TTC549 (cell line): Measurements from ENCODE around the gene ARPC4.

ENCODE experiments used
- FAIRE-seq: peaks from 2 replicates; lab custom pipeline; 2012; peaks lifted over from hg19 to GRCh38; lab: Jason Lieb, UNC

ARPC4 gene

GRCh38 chr3:9793161-9793781 is 389 bp downstream of the ARPC4 start:
- no peak for FAIRE-seq

DNA sequence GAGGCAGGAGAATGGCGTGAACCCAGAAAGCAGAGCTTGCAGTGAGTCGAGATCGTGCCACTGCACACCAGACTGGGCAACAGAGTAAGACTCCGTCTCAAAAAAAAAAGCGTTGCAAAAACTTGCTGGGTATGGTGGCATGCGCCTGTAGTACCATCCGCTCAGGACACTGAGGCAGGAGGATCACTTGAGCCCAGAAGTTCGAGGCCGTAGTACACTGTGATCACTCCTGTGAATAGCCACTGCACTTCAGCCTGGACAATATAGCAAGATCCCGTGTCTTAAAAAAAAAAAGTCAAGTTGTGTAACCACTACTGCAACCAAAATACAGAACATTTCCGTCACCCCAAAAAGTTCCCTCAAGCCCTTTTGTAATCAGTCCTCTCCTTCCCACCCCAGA is 1.5 kb downstream of the ARPC4 start:
- no peak for FAIRE-seq

DNA sequence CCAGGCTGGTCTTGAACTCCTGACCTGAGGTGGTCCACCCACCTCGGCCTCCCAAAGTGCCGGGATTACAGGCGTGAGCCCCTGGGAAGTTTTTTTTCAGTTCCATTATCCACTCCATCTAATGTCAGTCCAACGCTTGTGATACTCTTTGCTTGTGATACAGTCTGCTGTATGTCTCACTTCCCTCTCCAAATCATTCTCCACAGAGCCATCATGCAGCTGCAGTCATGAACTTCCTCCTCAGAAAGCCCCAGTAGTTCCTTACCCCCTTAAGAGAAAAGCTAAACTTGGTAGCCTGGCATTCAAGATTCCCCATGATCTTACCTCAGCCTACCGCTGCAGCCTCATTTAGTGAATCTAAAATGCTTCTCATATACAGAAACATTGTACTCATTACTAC is 2.3 kb downstream of the ARPC4 start:
- FAIRE-seq = no peak

GRCh38 chr3:9797196-9797945 is 4.5 kb downstream of the ARPC4 start:
- no peak for FAIRE-seq

DNA sequence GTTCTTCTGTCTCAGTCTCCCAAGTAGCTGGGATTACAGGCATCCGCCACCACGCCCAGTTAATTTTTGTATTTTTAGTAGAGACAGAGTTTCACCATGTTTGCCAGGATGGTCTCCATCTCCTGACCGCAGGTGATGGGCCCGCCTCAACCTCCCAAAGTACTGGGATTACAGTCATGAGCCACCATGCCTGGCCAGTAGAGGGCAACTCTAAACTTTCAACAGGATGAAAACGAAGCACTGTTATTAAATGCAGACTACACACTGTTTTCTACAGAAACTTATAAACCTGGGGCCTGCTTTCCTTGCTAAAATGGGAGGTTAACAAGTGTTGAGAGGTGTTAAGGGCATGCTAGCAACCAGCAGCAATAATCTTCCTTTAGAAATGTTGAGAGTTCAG is 7.6 kb downstream of the ARPC4 start:
- no peak for FAIRE-seq

DNA sequence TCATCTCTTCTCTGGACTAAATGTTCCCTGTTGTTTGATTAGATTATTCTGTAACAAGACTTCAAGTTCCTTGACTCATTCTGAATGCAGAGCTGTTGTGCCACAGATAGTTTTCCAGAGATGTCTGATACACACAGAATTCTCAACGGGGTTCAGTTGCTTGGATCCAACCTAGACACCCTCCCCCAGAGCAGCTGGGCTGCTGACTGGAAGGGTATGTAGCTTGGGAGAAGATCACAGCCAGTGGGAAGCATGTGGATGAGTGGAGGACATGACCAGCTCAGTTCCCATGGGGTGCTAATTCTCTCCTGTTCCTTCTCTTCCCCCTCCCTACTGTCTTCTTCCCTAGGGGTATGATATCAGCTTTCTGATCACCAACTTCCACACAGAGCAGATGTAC is 10.6 kb downstream of the ARPC4 start:
- FAIRE-seq = no peak

DNA sequence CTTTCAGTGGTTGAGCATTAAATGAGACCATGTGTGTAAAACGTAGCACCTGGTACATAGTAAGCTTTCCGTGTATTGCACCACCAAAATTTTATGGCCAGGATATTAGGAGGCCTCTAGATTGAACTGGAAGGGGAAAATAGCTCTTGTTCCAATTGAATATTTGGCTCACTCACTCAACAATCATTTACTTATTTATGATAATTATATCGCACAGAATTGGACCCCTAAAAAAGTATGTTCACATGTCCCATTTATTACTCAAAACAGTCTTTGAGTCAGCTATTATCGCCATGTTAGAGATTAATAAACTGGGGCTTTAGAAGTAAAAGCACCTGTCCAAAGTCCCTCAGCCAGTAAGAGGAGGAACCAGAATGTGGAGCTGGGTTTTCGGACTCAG is 12.1 kb downstream of the ARPC4 start:
- FAIRE-seq = no peak

- no peak for FAIRE-seq
Measured at GRCh38 chr3:9806137-9806536, 13.3 kb downstream of the ARPC4 start.

DNA sequence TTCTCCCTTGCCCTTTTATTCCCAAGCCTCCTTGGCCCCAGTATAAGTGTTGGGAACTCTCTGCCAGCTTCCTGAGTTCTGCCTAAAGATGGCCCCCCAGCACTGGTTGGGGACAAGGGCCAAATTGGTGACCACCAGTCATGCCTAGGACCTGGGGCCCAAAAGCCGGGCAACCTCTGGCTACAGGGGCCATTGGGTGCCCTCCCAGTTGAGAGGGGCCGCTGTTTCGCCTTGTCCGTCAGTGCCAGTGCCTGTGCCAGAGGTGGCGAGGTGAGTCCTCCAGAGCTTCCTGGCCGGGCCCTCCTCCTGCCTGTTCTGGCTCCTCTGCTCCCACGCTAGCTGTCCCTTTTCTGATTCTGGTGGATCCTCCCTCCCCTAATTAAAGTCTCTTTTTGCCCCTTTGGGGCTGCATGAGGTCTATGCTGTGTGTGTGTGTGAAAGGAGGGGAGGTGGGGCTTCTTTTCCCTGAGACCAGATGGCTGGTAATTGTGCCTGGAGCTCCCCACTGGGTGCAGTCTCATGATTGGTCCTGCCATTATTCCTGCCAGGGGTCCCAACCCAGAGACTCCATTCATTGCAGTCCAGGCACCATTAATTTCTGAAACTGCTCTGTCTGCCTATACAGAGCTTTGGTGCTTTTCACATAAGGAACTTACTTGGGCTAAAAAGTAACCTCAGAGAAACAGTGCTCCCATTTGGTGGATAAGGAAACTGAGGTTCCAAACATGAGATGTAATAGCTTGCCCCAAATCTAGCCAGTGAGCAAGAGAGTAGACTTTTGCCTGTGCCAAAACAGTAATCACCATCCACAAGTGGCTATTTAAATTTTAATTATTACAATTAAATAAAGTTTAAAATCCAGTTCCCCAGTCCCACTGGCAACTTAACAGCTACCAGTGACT is 14.1 kb downstream of the ARPC4 start:
- no peak for FAIRE-seq

DNA sequence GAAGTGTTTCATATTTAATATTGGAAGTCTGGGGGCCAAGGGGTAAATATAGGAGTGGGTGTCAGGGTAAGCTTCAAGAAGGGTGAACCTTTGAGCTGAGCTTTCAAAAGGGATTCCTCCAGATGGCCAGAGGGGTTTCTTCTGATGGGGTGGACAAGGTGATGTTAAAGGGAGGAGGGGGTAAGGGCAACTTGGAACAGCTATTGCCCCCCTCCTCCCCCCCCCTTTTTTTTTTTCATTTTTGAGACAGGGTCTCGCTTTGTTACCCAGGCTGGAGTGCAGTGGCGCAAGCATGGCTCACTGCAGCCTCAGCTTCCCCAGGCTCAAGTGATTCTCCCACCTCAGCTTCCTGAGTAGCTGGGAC is 15.1 kb downstream of the ARPC4 start:
- no peak for FAIRE-seq

GRCh38 chr3:9808345-9809037 is 15.6 kb downstream of the ARPC4 start:
- FAIRE-seq = no peak

DNA sequence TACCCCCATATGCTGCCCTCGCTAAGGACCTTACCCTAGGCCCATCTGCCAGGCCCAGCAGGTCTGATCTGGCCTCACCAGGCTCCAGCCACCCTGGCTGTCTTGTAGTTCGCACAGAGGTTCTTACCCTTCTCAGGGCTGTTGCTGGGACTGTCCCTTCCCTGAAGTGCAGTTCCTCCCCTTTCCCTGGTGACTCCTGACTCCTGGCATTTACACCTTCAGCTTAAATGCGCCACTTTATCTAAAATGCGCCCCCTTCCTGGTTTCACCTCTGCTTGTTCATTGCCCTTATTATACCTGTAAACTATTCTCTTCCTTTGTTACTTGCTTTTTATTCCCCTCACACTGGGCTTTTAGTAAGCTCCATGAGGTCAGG is 16.3 kb downstream of the ARPC4 start:
- FAIRE-seq = no peak

GRCh38 chr3:9809615-9810432 is 16.9 kb downstream of the ARPC4 start, which contains the start of gene TTLL3:
TSS of gene TTLL3 (plus strand) at chr3:9810262. CDS start at chr3:9810662, 400 bp downstream.
- FAIRE-seq = no peak

DNA sequence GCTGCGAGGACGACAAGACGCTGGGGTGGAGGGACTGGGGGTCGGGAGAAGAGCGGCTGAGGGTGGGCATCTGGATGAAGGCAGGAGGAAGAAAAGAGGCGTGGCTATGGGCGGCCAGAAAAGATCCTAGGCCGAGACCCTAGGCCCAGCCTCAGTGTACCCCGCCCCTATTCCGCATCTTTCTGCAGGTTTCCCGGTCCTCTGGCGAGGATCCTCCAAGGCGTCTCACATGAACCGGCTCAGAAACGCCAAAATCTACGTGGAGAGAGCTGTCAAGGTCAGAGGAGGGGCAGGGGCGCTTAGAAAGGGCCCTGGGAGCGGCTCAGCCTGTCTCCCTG is 17.5 kb downstream of the ARPC4 start:
- no peak for FAIRE-seq

GRCh38 chr3:9810846-9811245 is 18.0 kb downstream of the ARPC4 start:
- FAIRE-seq = no peak

DNA sequence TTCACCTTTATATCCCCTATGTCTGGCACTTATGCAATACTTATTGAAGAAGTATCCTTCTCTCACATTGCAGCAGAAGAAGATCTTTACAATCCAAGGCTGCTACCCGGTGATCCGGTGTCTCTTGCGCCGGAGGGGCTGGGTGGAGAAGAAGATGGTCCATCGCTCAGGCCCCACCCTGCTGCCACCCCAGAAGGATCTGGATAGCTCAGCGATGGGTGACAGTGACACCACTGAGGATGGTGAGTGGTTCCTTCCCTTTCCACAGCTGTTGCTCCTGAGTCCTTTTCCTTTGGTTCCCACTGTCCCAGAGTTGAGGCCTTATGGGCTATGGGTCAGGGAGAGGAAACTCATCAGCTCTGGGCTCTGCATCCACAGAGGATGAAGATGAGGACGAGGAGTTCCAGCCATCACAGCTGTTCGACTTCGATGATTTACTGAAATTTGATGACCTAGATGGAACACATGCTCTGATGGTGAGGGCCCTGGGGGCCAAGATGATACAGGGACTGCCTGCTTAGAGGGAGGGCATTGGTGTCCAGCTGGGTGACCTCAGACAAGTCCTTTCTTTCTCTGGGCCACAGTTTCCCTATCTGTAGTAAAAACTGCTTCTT is 20.1 kb downstream of the ARPC4 start:
- no peak for FAIRE-seq

GRCh38 chr3:9815986-9816385 is 23.1 kb downstream of the ARPC4 start:
- no peak for FAIRE-seq

- no peak for FAIRE-seq
Measured at GRCh38 chr3:9817436-9817835, 24.6 kb downstream of the ARPC4 start.

GRCh38 chr3:9818666-9819335 is 25.9 kb downstream of the ARPC4 start:
- FAIRE-seq = no peak

GRCh38 chr3:9820543-9820942 is 27.7 kb downstream of the ARPC4 start:
- FAIRE-seq = no peak

- FAIRE-seq = no peak
Measured at GRCh38 chr3:9820946-9821345, 28.1 kb downstream of the ARPC4 start.
